Thyroid gland (tissue), 4 donors: ENCODE measurements around the gene DCAF12. TPM values are rescaled to one million over a fixed set of nuclear protein-coding genes. Genes with fewer than 3 reads are reported as not detected.

Experiments used
- DNase-seq, 2 donors: peaks; one replicate each; pipeline ENCODE4 v3.0.0-alpha.2; 2019
- H3K27ac ChIP-seq, 3 donors: fragments of 200-600 bp; sonication (generic); 1 replicate in 2 of 3; 2 replicates in 1 of 3; pipeline ENCODE4 v1.5.1; 2016 to 2019; ENCODE audit warnings: mild to moderate bottlenecking in 1 of 3, moderate library complexity in 1 of 3
- H3K27me3 ChIP-seq: fragments of 200-600 bp; sonication (generic); one replicate; pipeline ENCODE4 v1.5.1; 2019
- H3K36me3 ChIP-seq, 2 donors: fragments of 200-600 bp; sonication (generic); one replicate each; pipeline ENCODE4 v1.5.1; 2016 to 2019
- H3K4me1 ChIP-seq, 2 donors: fragments of 200-600 bp; sonication (generic); one replicate each; pipeline ENCODE4 v1.5.1; 2017 to 2019
- H3K4me3 ChIP-seq, 3 donors: fragments of 200-600 bp; sonication (generic); replicated peaks in 1 of 3; 1 replicate in 2 of 3; 2 replicates in 1 of 3; pipeline ENCODE4 v1.5.1; 2016; ENCODE audit warnings: mild to moderate bottlenecking in 1 of 3
- H3K9me3 ChIP-seq: fragments of 200-600 bp; sonication (generic); one replicate; pipeline ENCODE4 v1.5.1; 2017
- POLR2A ChIP-seq, 2 donors: fragments of 450-650 bp; IDR thresholded peaks; one replicate each; pipeline ENCODE4 v1.6.1; 2017; ENCODE audit warnings: antibody characterized with exemption in 2 of 2, mild to moderate bottlenecking in 2 of 2, moderate library complexity in 1 of 2
- WGBS, 2 donors: methylation state at CpG; one replicate each; pipeline ENCODE4 v1.1.5; 2017; 5-methylcytosine and 5-hydroxymethylcytosine counted together
- intact Hi-C: fragments of 100-400 bp; cut with DNase I; formaldehyde crosslinking; loops from one replicate; pipeline ENCODE4 v1.15.1; 2023
- total RNA-seq, 4 donors: library from RNA; depleted of rRNA; stranded (reverse); fragments of >200 nt; gene quantifications; one replicate each; pipeline ENCODE4 v1.2.3, GENCODE V29; 2016
- TF ChIP-seq, protein P1 (sequence below), 6 experiments: fragments of 200-600 bp in 3 of 6; fragments of 450-650 bp in 3 of 6; sonication (generic) in 3 of 6; IDR thresholded peaks; one replicate each; pipeline ENCODE4 v1.5.1; 2016 to 2019; ENCODE audit warnings: antibody characterized with exemption in 6 of 6, mild to moderate bottlenecking in 2 of 6, inconsistent platforms in 1 of 6, moderate library complexity in 1 of 6

The DCAF12 gene
- total RNA-seq, 4 donors from 2014 or later = 28.1 to 32.5 (median 31.6) TPM

DNA sequence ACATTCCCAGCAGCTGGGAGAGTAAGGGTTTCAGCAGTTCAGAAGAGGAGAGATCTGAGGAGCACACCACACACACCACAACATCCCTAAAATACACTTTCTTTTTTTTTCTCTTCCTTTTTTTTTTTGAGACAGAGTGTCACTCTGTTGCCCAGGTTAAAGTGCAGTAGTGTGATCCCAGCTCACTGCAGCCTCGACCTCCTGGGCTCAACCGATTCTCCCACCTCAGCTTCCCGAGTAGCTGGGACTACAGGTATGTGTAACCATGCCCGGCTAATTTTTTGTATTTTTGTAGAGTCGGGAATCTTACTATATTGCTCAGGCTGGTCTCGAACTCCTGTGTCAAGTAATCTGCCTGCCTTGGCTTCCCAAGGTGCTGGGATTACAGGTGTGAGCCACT is 42.6 kb upstream of the DCAF12 start:
- H3K36me3 ChIP-seq = no peaks in the 10 kb centered on the region
- DNase-seq = no peak
- H3K4me1 ChIP-seq = no peaks in the 10 kb centered on the region
- no peak for TF ChIP-seq POLR2A (IDR thresholded peaks at IDR 0.05)
- TF ChIP-seq, protein P1, sequence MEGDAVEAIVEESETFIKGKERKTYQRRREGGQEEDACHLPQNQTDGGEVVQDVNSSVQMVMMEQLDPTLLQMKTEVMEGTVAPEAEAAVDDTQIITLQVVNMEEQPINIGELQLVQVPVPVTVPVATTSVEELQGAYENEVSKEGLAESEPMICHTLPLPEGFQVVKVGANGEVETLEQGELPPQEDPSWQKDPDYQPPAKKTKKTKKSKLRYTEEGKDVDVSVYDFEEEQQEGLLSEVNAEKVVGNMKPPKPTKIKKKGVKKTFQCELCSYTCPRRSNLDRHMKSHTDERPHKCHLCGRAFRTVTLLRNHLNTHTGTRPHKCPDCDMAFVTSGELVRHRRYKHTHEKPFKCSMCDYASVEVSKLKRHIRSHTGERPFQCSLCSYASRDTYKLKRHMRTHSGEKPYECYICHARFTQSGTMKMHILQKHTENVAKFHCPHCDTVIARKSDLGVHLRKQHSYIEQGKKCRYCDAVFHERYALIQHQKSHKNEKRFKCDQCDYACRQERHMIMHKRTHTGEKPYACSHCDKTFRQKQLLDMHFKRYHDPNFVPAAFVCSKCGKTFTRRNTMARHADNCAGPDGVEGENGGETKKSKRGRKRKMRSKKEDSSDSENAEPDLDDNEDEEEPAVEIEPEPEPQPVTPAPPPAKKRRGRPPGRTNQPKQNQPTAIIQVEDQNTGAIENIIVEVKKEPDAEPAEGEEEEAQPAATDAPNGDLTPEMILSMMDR (IDR thresholded peaks at IDR 0.05) = no peak
- H3K9me3 ChIP-seq = no peaks in the 10 kb centered on the region
- intact Hi-C loops = no loop called here
- H3K27ac ChIP-seq = no peak overlapping the region
- no peak overlapping the region for H3K4me3 ChIP-seq
- no peaks in the 10 kb centered on the region for H3K27me3 ChIP-seq
- 84 to 89% methylated on average over 5 to 6 of the region's 6 CpGs for WGBS, 2 donors

DNA sequence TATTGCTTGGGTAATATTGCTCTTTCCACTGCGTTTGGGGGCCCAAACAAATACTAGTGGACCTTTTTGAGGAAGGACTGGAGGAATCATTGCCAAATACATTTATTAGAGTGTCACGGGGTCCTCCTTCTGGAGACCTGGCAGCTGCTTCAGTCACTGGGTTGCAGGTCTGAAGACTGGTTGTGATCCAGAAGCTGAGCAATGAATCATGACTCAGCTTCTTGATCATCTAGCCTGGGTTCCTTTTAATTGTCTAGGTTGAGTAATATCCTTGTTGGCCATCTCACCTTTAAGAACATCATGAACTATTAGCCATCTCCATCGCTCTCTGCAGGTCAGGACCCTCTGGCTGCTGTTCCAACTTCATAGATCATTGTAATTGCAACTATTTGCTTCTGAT is 36.9 kb upstream of the DCAF12 start:
- TF ChIP-seq, protein P1 (IDR thresholded peaks at IDR 0.05) = no peak
- TF ChIP-seq POLR2A (IDR thresholded peaks at IDR 0.05) = no peak
- intact Hi-C loops = no loop called here
- no peak for DNase-seq
- Histone ChIP-seq H3K9me3 (no peaks in the 10 kb centered on the region), H3K4me3 (no peak overlapping the region), H3K27me3 (no peaks in the 10 kb centered on the region), H3K27ac (no peak overlapping the region), H3K4me1 (no peaks in the 10 kb centered on the region), H3K36me3 (no peaks in the 10 kb centered on the region)
- 90 to 97% methylated on average over 2 to 3 of the region's 3 CpGs for WGBS, 2 donors

DNA sequence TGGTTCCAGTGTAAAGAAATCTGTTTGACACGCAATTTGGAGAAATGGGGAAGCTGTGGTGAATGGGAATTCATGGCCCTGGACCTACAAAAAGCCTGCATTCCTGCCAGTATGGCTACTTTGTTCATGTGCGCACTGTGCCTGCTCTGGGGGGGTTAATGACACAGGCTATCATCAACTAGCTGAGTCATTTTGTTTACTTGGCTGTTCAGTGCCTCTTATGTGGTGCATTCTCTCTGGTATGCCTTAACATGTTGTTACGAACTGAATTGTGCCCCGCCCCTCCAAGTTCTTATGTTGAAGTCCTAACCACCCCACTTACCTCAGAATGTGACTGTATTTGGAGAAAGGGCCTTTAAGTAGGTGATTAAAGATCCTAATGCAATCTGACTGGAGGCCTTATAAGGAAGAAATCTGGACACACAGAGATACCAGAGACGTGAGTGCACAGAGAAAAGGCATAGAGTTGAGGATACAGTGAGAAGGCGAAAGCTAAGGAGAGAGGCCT is 31.9 kb upstream of the DCAF12 start:
- H3K36me3 ChIP-seq = no peaks in the 10 kb centered on the region
- TF ChIP-seq POLR2A (IDR thresholded peaks at IDR 0.05) = no peak
- TF ChIP-seq, protein P1 (IDR thresholded peaks at IDR 0.05) = no peak
- H3K9me3 ChIP-seq = no peaks in the 10 kb centered on the region
- no peak for DNase-seq
- H3K27me3 ChIP-seq = no peaks in the 10 kb centered on the region
- 80 to 84% methylated on average over 6 of the region's 6 CpGs for WGBS, 2 donors
- intact Hi-C loops = no loop called here
- H3K4me1 ChIP-seq = no peaks in the 10 kb centered on the region
- H3K27ac ChIP-seq = no peak overlapping the region
- H3K4me3 ChIP-seq = no peak overlapping the region

DNA sequence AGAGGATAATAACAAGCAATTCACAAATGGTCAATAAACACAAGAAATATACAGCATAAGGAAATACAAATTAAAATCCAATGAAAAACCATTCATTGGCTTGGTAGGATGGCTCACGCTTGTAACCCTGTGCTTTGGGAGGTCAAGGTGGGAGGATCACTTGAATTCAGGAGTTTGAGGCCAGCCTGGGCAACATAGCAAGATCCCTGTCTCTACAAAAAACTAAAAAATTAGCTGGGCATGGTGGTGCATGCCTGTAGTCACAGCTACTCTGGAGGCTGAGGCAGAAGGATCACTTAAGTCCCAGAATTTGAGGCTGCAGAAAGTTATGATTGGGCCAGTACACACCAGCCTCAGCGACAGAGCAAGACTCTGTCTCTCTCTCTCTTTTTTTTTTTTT is 31.4 kb upstream of the DCAF12 start:
- intact Hi-C loops = no loop called here
- Histone ChIP-seq H3K27me3 (no peaks in the 10 kb centered on the region), H3K36me3 (no peaks in the 10 kb centered on the region), H3K27ac (no peak overlapping the region), H3K9me3 (no peaks in the 10 kb centered on the region), H3K4me1 (no peaks in the 10 kb centered on the region), H3K4me3 (no peak overlapping the region)
- 93% methylated on average over 2 of the region's 2 CpGs for WGBS, 2 donors
- TF ChIP-seq, protein P1 (IDR thresholded peaks at IDR 0.05) = no peak
- no peak for TF ChIP-seq POLR2A (IDR thresholded peaks at IDR 0.05)
- no peak for DNase-seq

DNA sequence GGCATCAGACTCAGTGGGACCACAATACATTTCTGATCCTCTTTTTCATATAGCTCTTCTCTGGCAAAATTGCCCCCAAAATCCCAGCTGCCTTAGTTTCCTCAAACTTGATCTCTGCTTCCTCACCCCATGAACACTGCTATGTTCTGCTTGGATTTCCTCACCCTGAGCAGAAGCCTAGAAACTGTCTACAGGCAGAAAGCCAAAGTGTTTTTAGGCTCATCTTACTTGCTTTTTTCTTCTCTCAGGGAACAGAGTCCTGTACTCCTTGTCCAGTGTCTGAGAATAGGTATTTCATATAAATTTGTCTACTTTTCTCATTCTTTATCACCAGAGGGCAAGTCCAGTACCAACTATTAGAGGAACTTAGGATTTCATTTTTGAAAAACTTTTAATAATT is 30.8 kb upstream of the DCAF12 start:
- Histone ChIP-seq H3K4me3 (no peak overlapping the region), H3K27ac (no peak overlapping the region), H3K36me3 (no peaks in the 10 kb centered on the region), H3K9me3 (no peaks in the 10 kb centered on the region), H3K4me1 (no peaks in the 10 kb centered on the region), H3K27me3 (no peaks in the 10 kb centered on the region)
- TF ChIP-seq, protein P1 (IDR thresholded peaks at IDR 0.05) = no peak
- no peak for TF ChIP-seq POLR2A (IDR thresholded peaks at IDR 0.05)
- DNase-seq = no peak
- intact Hi-C loops = no loop called here
